Measurements from ENCODE around the gene TMEM161A.

- TF ChIP-seq CTCF (IDR thresholded peaks at IDR 0.05) (no peak), POLR2A (IDR thresholded peaks at IDR 0.05) (no peak)
Observed at GRCh38 chr19:19186742-19187141, 48.5 kb upstream of the TMEM161A start.
